ENCODE data around the gene PDS5B. TPM values are rescaled to one million over a fixed set of nuclear protein-coding genes. Genes with fewer than 3 reads are reported as not detected.

The PDS5B gene
- total RNA-seq, 2 donors from 2014 or later, result 44.0 to 47.1 TPM

DNA sequence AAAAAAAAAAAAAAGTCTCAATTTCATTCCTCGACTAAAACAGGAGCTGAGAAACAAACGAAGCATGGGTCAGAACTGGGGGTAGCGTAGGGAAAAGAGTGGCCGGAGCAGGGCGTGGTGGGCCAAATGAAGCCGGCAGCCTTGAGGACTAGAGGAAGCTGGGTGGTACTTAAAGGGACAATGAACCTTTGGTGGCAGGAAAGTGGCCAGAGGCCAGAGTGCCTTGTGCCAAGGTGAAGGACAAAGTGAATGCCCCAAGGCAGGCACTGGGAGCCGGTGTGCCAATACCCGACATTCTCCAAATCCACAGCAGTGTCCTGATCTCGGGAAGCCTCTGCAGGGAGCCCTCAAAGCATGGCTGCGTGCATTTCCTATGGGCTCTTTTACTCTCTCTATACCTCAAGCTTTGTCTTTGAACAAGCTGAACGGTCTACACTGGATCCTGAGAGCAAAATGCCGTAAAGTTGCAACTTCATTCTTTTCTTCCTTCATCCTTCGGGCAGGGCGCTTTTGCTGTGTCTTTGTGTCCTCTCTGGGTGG, 235.0 kb downstream of the PDS5B start:
- H3K4me3 ChIP-seq, result no peak overlapping the region
- H3K36me3 ChIP-seq, result no peaks in the 10 kb centered on the region
- no peaks in the 10 kb centered on the region for H3K4me1 ChIP-seq (ENCODE audit: control insufficient read depth in 1 of 2, low read depth in 2 of 2)
- H3K27me3 ChIP-seq (replicated peaks; ENCODE audit: insufficient read depth), result no peaks in the 10 kb centered on the region
- ATAC-seq (ENCODE audit: insufficient number of reproducible peaks, low FRiP score, low read depth) (no peak), DNase-seq (ENCODE audit: low spot score) (no peak)
- no peaks in the 10 kb centered on the region for H3K9me3 ChIP-seq
- TF ChIP-seq CTCF (IDR thresholded peaks at IDR 0.05), result no peak
- H3K27ac ChIP-seq, result no peak overlapping the region

DNA sequence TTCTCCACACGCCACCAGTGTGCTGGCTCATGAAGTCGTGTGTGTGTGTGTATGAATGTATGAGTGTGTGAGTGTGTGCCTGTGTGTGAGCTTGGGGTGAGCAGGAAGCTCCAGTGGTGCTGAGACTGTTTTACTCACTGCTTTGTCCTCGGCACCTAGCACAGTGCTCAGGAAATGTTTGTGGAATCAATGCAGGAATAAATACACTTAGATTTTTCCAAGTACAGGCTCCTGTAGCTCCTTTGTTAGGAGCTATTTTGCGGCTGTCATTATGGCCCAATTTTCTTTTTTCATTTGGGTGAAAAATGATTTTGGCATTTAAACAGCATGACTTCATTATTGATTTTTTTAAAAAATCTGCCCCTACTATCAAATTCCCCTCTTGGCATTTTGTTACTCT, 236.5 kb downstream of the PDS5B start:
- Histone ChIP-seq H3K4me1 (ENCODE audit: control insufficient read depth in 1 of 2, low read depth in 2 of 2) (no peaks in the 10 kb centered on the region), H3K4me3 (no peak overlapping the region), H3K36me3 (no peaks in the 10 kb centered on the region), H3K9me3 (no peaks in the 10 kb centered on the region), H3K27ac (no peak overlapping the region), H3K27me3 (replicated peaks; ENCODE audit: insufficient read depth) (no peaks in the 10 kb centered on the region)
- no peak for TF ChIP-seq CTCF (IDR thresholded peaks at IDR 0.05)
- no peak for ATAC-seq (ENCODE audit: insufficient number of reproducible peaks, low FRiP score, low read depth)
- DNase-seq (ENCODE audit: low spot score), result no peak

GRCh38 chr13:32823597-32823996, 237.3 kb downstream of the PDS5B start:
- Histone ChIP-seq H3K36me3 (no peaks in the 10 kb centered on the region), H3K27ac (no peak overlapping the region), H3K4me1 (ENCODE audit: control insufficient read depth in 1 of 2, low read depth in 2 of 2) (no peaks in the 10 kb centered on the region), H3K9me3 (no peaks in the 10 kb centered on the region), H3K27me3 (replicated peaks; ENCODE audit: insufficient read depth) (no peaks in the 10 kb centered on the region), H3K4me3 (no peak overlapping the region)
- TF ChIP-seq CTCF (IDR thresholded peaks at IDR 0.05), result no peak
- DNase-seq (ENCODE audit: low spot score) (no peak), ATAC-seq (ENCODE audit: insufficient number of reproducible peaks, low FRiP score, low read depth) (no peak)

DNA sequence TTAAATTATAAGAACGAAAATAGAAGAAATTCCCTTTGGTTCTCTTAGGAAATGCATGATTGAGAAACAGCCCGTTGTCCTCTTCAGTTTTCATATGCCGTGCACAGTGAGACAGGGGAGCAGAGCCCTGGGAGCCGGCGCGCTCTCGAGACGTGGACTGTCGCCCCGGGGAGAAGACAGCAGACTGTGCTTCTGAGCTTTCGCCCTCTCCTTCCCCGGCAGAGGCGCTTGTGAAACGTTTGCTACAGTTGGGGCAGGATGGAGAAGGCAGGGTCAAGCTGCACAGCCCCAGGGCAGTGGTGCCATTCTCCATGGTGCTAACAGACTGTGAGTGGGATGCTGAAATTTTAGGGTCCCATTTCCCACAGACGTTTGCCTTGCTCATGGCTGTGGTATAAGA, 237.8 kb downstream of the PDS5B start:
- no peak for ATAC-seq (ENCODE audit: insufficient number of reproducible peaks, low FRiP score, low read depth)
- no peak overlapping the region for H3K27ac ChIP-seq
- H3K4me3 ChIP-seq, result no peak overlapping the region
- H3K36me3 ChIP-seq, result no peaks in the 10 kb centered on the region
- TF ChIP-seq CTCF (IDR thresholded peaks at IDR 0.05), result no peak
- no peak for DNase-seq (ENCODE audit: low spot score)
- H3K4me1 ChIP-seq (ENCODE audit: control insufficient read depth in 1 of 2, low read depth in 2 of 2), result no peaks in the 10 kb centered on the region
- H3K27me3 ChIP-seq (replicated peaks; ENCODE audit: insufficient read depth), result no peaks in the 10 kb centered on the region
- H3K9me3 ChIP-seq, result no peaks in the 10 kb centered on the region

DNA sequence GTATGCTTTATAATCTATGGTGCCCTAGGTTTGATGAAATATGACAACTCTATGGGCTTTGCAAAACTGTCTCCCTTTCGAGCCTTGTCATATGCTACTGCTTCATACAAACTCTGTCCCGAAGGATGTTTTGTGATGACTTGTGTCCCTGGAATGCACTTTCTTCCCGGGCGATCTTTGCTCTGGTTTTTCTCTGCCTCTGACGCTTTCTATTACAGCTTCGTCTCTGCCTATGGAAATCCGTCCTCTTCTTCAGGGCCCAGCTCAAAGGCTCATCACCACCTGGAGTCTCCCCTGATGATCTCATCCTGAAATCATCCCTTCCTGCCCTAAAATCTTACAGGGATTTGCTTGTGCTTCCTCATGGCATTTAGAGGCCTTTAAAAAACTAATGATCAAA, 238.4 kb downstream of the PDS5B start:
- Histone ChIP-seq H3K4me3 (no peak overlapping the region), H3K36me3 (no peaks in the 10 kb centered on the region), H3K27ac (no peak overlapping the region), H3K4me1 (ENCODE audit: control insufficient read depth in 1 of 2, low read depth in 2 of 2) (no peaks in the 10 kb centered on the region), H3K27me3 (replicated peaks; ENCODE audit: insufficient read depth) (no peaks in the 10 kb centered on the region), H3K9me3 (no peaks in the 10 kb centered on the region)
- DNase-seq (ENCODE audit: low spot score) (no peak), ATAC-seq (ENCODE audit: insufficient number of reproducible peaks, low FRiP score, low read depth) (no peak)
- no peak for TF ChIP-seq CTCF (IDR thresholded peaks at IDR 0.05)
